TTC549 (cell line): ENCODE data around the gene TGM4.

ENCODE experiments used
- FAIRE-seq: peaks from 2 replicates; lab custom pipeline; 2012; peaks lifted over from hg19 to GRCh38; lab: Jason Lieb, UNC

The TGM4 gene

GRCh38 chr3:44883213-44883955 lies 9.0 kb downstream of the TGM4 start:
- no peak for FAIRE-seq

- no peak for FAIRE-seq
Measured at GRCh38 chr3:44883999-44884431, 9.6 kb downstream of the TGM4 start.

GRCh38 chr3:44885618-44886017 lies 11.2 kb downstream of the TGM4 start:
- no peak for FAIRE-seq

GRCh38 chr3:44886561-44886960 lies 12.2 kb downstream of the TGM4 start:
- FAIRE-seq = no peak

- FAIRE-seq = no peak
Measured at GRCh38 chr3:44887101-44887500, 12.7 kb downstream of the TGM4 start.

- no peak for FAIRE-seq
Measured at GRCh38 chr3:44890258-44890657, 15.8 kb downstream of the TGM4 start.

GRCh38 chr3:44890852-44891251 lies 16.4 kb downstream of the TGM4 start:
- no peak for FAIRE-seq

GRCh38 chr3:44892689-44893088 lies 18.3 kb downstream of the TGM4 start:
- FAIRE-seq = no peak

- no peak for FAIRE-seq
Measured at GRCh38 chr3:44893097-44893496, 18.7 kb downstream of the TGM4 start.

GRCh38 chr3:44894485-44894884 lies 20.1 kb downstream of the TGM4 start:
- no peak for FAIRE-seq

GRCh38 chr3:44896440-44896839 lies 22.0 kb downstream of the TGM4 start:
- no peak for FAIRE-seq

- no peak for FAIRE-seq
Measured at GRCh38 chr3:44899683-44900367, 25.4 kb downstream of the TGM4 start.

- FAIRE-seq = no peak
Measured at GRCh38 chr3:44902628-44903027, 28.2 kb downstream of the TGM4 start.

- FAIRE-seq = no peak
Measured at GRCh38 chr3:44903314-44903713, 28.9 kb downstream of the TGM4 start.

- no peak for FAIRE-seq
Measured at GRCh38 chr3:44903751-44904150, 29.3 kb downstream of the TGM4 start.

- FAIRE-seq = no peak
Measured at GRCh38 chr3:44905446-44906157, 31.2 kb downstream of the TGM4 start.

GRCh38 chr3:44906997-44907396 lies 32.6 kb downstream of the TGM4 start:
- no peak for FAIRE-seq

GRCh38 chr3:44907612-44908011 lies 33.2 kb downstream of the TGM4 start:
- FAIRE-seq = no peak

GRCh38 chr3:44909063-44909462 lies 34.7 kb downstream of the TGM4 start:
- FAIRE-seq = no peak

GRCh38 chr3:44910693-44911092 lies 36.3 kb downstream of the TGM4 start:
- FAIRE-seq = no peak

GRCh38 chr3:44913868-44914468 lies 39.6 kb downstream of the TGM4 start:
- FAIRE-seq = no peak

GRCh38 chr3:44914936-44915335 lies 40.5 kb downstream of the TGM4 start:
- no peak for FAIRE-seq
